Measurements from ENCODE around the gene RECK.
"Not testable (repeated sequence)": the region's sequence is repeated elsewhere in the genome, so short reads cannot be mapped to it uniquely, and the experiment has no call there.

The RECK gene

GRCh38 chr9:36156116-36156515 lies 119.4 kb downstream of the RECK start:
- no peak for DNase-seq (ENCODE audit: low read depth)

GRCh38 chr9:36158122-36158521 lies 121.4 kb downstream of the RECK start:
- DNase-seq (ENCODE audit: low read depth): no peak

- no peak for DNase-seq (ENCODE audit: low read depth)
Observed at GRCh38 chr9:36158917-36159316, 122.2 kb downstream of the RECK start.

- DNase-seq (ENCODE audit: low read depth): not testable (repeated sequence)
Observed at GRCh38 chr9:36159509-36159908, 122.8 kb downstream of the RECK start.

GRCh38 chr9:36160126-36160525 lies 123.4 kb downstream of the RECK start:
- DNase-seq (ENCODE audit: low read depth): not testable (repeated sequence)

- DNase-seq (ENCODE audit: low read depth): peak; percentile 52
Observed at GRCh38 chr9:36161187-36161586, 124.5 kb downstream of the RECK start.

- no peak for DNase-seq (ENCODE audit: low read depth)
Observed at GRCh38 chr9:36162211-36162738, 125.6 kb downstream of the RECK start.

GRCh38 chr9:36163049-36163785 lies 126.5 kb downstream of the RECK start:
- DNase-seq (ENCODE audit: low read depth): peak; percentile 92

GRCh38 chr9:36163786-36164170 lies 127.1 kb downstream of the RECK start:
- DNase-seq (ENCODE audit: low read depth): peak; percentile 77

GRCh38 chr9:36164372-36164771 lies 127.7 kb downstream of the RECK start:
- DNase-seq (ENCODE audit: low read depth): no peak

GRCh38 chr9:36164989-36165388 lies 128.3 kb downstream of the RECK start:
- DNase-seq (ENCODE audit: low read depth): no peak

GRCh38 chr9:36165826-36166167 lies 129.1 kb downstream of the RECK start:
- peak; percentile 47 for DNase-seq (ENCODE audit: low read depth)

- peak; percentile 77 for DNase-seq (ENCODE audit: low read depth)
Observed at GRCh38 chr9:36166168-36166927, 129.6 kb downstream of the RECK start.

- peak; percentile 29 for DNase-seq (ENCODE audit: low read depth)
Observed at GRCh38 chr9:36169166-36169565, 132.5 kb downstream of the RECK start, which contains the start of gene CCIN. CCIN (plus strand) TSS chr9:36169388; CDS start chr9:36169503, 115 bp downstream.

GRCh38 chr9:36169708-36170107 lies 133.0 kb downstream of the RECK start:
- no peak for DNase-seq (ENCODE audit: low read depth)

- DNase-seq (ENCODE audit: low read depth): no peak
Observed at GRCh38 chr9:36170531-36170930, 133.8 kb downstream of the RECK start.

GRCh38 chr9:36173861-36174260 lies 137.1 kb downstream of the RECK start:
- no peak for DNase-seq (ENCODE audit: low read depth)
